Measurements from ENCODE around the gene MPHOSPH6.

GRCh38 chr16:82182266-82183003, 12.4 kb upstream of the MPHOSPH6 start:
- TF ChIP-seq CTCF (conservative IDR thresholded peaks at IDR 0.05), result no peak
- TF ChIP-seq ZFX (IDR thresholded peaks at IDR 0.05), result no peak

Data from C4-2B (cell line).